GM18870 (cell line): Measurements from ENCODE around the gene BDKRB1.

Source experiments
- ATAC-seq: cut with Tn5 transposase; IDR thresholded peaks from one replicate; pipeline ENCODE4 v1.9.1; 2021; ENCODE audit warnings: moderate library complexity; ENCODE audit not compliant: unreplicated experiment

BDKRB1 gene

GRCh38 chr14:96277890-96278289, 21.9 kb downstream of the BDKRB1 start:
- ATAC-seq = no peak

- no peak for ATAC-seq
Observed at GRCh38 chr14:96279564-96279963, 23.6 kb downstream of the BDKRB1 start.

- no peak for ATAC-seq
Observed at GRCh38 chr14:96280104-96280503, 24.1 kb downstream of the BDKRB1 start.

DNA sequence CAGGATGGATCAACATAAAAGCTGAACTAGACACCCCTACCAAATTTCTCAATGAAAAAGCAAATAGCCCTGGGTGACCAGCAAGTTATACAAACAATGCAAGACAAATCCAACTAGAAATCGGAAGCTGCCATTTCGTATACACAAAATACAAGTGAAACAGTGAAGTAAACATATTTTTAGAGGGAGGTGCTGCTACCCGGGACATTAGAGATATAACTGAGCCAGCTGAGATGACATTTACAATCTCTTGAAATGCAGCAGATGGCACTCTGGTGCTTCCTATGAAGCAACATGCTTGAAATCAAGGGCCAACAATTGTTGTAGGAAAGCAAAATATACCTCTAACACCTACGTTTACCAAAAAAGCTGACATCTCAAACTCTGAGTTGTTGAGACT, 25.5 kb downstream of the BDKRB1 start:
- ATAC-seq = no peak

DNA sequence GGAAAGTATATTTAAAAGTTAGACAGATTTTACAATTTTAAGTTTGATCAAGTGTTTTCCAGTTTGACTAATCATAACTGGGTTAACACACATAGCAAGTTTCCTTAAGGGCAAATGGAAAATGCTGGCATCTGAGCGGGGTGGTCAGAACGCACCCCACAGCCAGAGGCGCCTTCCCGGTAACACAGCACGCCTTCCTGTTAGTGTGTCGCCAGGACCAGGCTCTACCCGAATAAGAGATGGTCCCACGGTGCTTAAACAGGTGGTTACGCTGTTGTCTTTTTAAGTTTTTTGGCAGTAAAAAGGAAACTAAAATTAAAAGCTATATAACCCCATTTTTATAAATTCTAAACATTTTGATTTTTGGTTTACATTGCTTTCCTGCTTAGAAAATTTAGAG, 28.0 kb downstream of the BDKRB1 start:
- no peak for ATAC-seq

- ATAC-seq = no peak
Observed at GRCh38 chr14:96284430-96284829, 28.4 kb downstream of the BDKRB1 start.

DNA sequence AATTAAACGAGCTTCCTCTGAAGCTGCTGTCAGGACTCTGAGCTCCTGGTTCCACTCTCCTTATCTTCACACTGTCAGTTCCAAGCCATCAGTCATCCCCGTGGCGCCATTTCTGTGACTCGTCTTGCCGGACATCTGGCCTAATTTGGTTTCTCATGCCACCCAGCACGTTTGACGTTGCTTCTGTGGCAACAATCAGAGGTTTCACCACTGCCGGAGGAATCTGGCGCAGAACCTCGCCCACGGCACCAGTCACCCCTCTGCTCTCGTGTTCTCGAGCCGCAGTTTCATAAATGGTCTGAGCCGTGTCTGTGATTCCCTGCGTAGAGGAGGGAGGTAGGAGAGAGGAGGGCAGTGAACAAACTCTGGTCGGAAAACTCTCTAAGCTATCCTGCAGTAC, 29.7 kb downstream of the BDKRB1 start:
- no peak for ATAC-seq

- ATAC-seq = no peak
Observed at GRCh38 chr14:96286251-96286650, 30.2 kb downstream of the BDKRB1 start.

- ATAC-seq = no peak
Observed at GRCh38 chr14:96287856-96288255, 31.8 kb downstream of the BDKRB1 start.

DNA sequence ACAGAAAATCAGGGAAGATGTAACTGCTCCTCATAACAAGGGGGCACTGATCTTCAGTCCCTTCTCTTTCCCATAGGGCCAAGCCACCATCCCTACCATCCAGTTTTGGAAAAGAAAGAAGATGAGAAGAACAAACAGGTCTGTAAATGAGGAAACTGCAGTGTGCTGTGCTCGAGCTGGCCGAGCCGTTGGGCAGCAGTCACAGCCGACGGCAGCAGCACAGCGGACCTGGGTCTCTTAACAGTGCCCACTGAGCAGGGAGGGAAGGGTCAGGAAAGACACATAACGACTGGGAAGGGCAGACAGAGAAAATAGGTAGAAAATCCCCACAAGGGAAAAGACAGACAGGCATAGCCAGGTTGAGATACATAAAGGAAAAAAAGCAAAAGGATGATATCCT, 38.2 kb downstream of the BDKRB1 start:
- no peak for ATAC-seq

GRCh38 chr14:96297000-96297399, 41.0 kb downstream of the BDKRB1 start:
- no peak for ATAC-seq

DNA sequence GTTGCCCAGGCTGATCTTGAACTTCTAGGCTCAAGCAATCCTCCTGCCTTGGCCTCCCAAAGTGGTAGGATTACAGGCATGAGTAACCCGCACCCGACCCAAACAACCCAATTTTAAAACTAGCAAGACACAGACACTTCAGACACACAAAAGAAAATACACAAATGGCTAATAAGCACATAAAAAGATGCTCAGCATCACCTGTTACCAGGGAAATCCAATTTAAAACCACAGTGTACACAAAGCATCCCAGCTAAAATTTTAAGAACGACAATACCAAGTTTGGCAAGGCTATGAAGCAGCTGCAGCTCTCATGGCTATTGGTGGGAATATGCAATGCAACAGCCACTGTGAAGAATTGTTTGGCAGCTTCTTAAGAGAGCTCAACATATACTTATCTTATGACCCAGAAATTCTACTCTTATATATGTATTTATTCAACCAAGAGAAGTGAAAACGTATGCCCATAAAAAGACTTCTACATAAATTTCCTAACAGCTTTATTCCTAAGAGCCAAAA, 42.0 kb downstream of the BDKRB1 start:
- no peak for ATAC-seq

DNA sequence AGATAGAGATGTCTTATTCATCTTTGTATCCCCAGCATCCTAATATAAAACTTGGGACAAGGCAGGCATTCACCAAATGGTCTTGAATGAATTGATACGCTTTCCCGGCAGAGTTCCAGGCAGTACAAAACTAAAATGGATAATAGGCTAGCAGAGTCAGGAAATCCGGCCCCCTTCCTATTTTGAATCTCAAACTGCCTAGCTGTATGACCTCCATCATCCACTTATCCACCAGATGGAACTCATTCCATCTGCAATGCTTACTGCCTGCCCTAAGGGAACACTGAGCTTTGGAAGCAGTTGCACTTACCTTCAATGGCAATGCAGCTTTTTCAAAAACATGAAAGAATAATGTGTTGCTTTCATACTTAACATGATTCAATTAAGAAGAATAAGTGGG, 43.4 kb downstream of the BDKRB1 start:
- ATAC-seq = no peak

DNA sequence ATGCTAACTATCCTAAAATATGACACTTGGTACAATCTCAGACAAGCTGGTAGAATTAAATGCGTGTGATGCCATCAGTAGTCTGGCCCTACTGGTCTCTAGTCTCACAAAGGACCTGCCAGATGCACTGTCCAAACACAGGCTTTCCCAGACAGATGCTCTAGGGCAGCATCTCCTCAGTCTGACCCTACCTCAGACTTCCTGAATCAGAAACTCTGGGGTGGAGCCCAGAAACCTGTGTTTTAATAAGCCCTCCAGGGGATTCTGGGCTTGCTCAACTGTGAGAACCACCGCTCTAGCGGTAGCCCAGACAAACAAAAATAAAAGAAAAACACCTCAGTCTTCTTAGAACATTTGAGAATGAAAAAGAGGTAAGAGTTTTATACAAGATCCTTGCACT, 48.0 kb downstream of the BDKRB1 start:
- ATAC-seq = no peak

DNA sequence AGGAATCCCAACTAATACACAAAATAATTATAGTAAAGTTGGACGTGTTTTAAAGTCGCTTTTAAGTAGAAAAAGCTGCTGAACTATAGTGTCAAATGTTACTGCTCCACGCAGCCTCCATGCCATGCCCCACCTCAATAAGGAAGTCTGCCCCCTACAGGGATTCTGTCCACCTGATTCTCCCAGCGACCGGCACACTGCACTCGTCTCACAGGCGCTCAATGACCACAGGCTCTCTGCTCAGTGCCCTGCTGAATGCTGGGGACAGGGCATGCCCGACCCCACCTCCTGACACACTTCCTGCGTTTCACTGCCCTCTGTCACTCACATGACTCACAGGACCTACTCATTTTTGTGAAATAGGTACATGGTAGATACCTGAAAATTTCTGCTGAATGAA, 48.9 kb downstream of the BDKRB1 start:
- no peak for ATAC-seq

DNA sequence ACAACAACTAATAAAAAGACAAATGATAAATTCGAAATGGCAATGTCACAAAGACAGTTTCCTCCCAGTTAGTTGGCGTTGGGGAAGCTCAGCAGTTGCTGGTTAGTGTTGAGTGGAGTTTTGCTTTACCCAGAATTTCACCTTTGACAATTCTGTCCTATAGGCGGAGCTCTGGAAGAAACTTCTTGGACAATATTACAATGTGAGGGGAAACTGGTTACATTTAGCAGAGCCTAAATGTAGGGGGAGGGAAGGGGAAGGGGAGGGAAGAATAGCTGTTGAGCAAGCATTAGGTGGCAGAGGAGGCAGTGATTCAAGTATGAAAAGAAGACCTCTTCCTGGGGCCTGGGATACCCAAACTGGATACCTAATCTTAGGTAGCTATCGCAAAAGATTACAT, 51.4 kb downstream of the BDKRB1 start:
- ATAC-seq = no peak

DNA sequence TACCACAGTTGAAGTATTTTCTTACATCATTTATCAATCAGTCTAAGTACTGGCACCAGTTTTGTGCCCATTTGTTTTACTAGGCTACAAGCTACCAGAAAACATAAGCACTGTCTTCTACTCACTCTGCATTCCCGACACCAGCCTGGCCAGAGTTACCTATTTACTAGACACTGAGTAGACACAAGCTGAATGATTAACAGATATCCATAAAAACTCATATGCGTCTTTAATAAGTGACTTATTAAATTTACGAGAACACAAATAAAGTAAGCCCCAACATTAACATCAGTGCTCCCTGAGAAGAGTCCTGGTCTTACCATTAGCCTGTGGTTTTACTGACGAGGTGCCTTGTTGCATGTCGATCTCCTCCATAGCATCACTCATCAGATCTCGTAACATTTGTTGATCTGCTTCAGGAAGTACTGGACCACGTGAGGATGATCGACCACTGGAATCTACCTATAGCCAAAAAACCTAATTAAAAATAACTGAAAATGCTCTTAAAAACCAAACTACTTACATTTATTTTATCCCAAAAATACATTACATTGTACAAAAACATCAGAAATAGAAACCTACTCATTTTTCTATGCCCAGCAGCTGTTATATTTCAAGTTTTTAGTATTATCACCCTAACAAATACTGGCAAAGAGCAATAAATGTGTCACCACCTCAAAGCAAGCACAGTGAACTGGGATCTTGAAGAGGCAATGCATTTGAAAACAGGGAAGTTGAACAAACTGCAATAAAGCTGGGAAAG, 53.3 kb downstream of the BDKRB1 start:
- no peak for ATAC-seq

DNA sequence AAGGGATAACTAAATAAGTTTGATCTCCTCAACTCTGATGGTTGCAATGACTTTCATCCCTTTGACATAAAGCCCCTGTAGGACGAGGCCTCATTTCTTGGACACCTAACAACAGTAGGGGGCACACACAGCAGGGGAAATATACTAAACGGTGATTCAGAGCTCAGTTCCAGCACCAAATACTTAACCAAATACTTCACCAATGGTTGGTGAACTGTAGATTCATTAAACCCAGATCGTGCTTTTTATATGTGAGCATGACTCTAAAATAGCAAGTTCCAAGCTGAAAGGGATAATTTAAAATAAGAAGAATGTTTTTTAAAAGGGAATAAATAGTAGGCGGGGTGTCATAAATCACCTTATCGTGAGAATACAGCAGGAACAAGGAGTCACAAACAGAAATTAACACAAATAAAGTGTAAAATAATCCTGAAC, 53.9 kb downstream of the BDKRB1 start:
- no peak for ATAC-seq

DNA sequence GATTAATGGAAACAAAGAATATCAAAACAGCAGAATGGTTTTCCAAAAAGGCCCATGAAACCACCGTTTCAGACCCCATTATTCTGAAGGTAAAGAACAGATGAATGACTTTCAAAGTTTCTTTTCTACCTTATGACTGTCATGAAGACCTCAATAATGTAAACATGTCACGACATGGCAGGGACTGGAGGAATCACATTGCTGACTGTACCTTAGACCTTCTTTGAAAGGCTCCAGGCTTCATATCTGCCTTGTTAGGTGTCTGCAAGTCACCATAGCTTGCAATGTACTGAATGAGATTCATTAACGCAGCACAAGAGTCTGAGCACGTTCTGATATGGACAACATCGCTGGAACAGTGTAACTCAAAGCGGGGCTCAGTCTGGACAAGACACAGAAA, 54.9 kb downstream of the BDKRB1 start:
- no peak for ATAC-seq
